Liver (tissue), 9 donors: ENCODE measurements around the gene KIRREL3. TPM values are rescaled to one million over a fixed set of nuclear protein-coding genes. Genes with fewer than 3 reads are reported as not detected.

Experiments used
- DNase-seq: peaks from one replicate; pipeline ENCODE4 v3.0.0-alpha.2; 2017; ENCODE audit warnings: low spot score
- H3K27ac ChIP-seq, 2 donors: one replicate each; pipeline ENCODE4 v1.7.0; 2013; ENCODE audit warnings: inconsistent platforms in 2 of 2, low read length in 2 of 2, control low read depth in 1 of 2, low read depth in 1 of 2, mild to moderate bottlenecking in 1 of 2
- H3K27me3 ChIP-seq, 4 donors: one replicate each; pipeline versions ENCODE4 v1.6.1 to v1.7.0; 2013; ENCODE audit warnings: low read length in 3 of 4, inconsistent platforms in 1 of 4, mild to moderate bottlenecking in 1 of 4, moderate library complexity in 1 of 4; ENCODE audit not compliant: control insufficient read depth in 4 of 4, insufficient read depth in 4 of 4
- H3K36me3 ChIP-seq, 4 donors: one replicate each; pipeline versions ENCODE4 v1.6.1 to v1.7.0; 2013; ENCODE audit warnings: low read length in 3 of 4, mild to moderate bottlenecking in 3 of 4, low read depth in 1 of 4, moderate library complexity in 1 of 4; ENCODE audit not compliant: control insufficient read depth in 4 of 4, insufficient read depth in 3 of 4
- H3K4me1 ChIP-seq, 4 donors: one replicate each; pipeline versions ENCODE4 v1.6.1 to v1.7.0; 2013; ENCODE audit warnings: low read length in 3 of 4, mild to moderate bottlenecking in 3 of 4, moderate library complexity in 1 of 4; ENCODE audit not compliant: control insufficient read depth in 4 of 4, insufficient read depth in 4 of 4
- H3K4me3 ChIP-seq, 3 donors: one replicate each; pipeline versions ENCODE4 v1.6.1 to v1.7.0; 2013; ENCODE audit warnings: low read length in 3 of 3, control low read depth in 1 of 3, low read depth in 1 of 3, mild to moderate bottlenecking in 1 of 3
- H3K9ac ChIP-seq, 2 donors: one replicate each; pipeline ENCODE4 v1.7.0; 2013; ENCODE audit warnings: low read length in 2 of 2, mild to moderate bottlenecking in 2 of 2, moderate library complexity in 2 of 2, control low read depth in 1 of 2, low read depth in 1 of 2
- H3K9me3 ChIP-seq, 4 donors: one replicate each; pipeline versions ENCODE4 v1.6.1 to v1.7.0; 2013; ENCODE audit warnings: low read length in 3 of 4; ENCODE audit not compliant: control insufficient read depth in 4 of 4
- EGR1 ChIP-seq, 2 donors: IDR thresholded peaks; 2 replicates each; pipeline ENCODE4 v1.6.1; 2016 to 2018; ENCODE audit warnings: antibody characterized with exemption in 2 of 2, low read depth in 2 of 2
- FOXA1 ChIP-seq: IDR thresholded peaks from 2 replicates; pipeline ENCODE4 v1.6.1; 2016; ENCODE audit warnings: antibody characterized with exemption
- FOXA2 ChIP-seq: IDR thresholded peaks from 2 replicates; pipeline ENCODE4 v1.6.1; 2016; ENCODE audit warnings: antibody characterized with exemption
- HNF4G ChIP-seq: IDR thresholded peaks from 2 replicates; pipeline ENCODE4 v1.6.1; 2016; ENCODE audit warnings: antibody characterized with exemption
- NR2F2 ChIP-seq: IDR thresholded peaks from 2 replicates; pipeline ENCODE4 v1.6.1; 2016; ENCODE audit warnings: antibody characterized with exemption
- RAD21 ChIP-seq, 2 donors: IDR thresholded peaks; 2 replicates each; pipeline ENCODE4 v1.6.1; 2016; ENCODE audit warnings: antibody characterized with exemption in 2 of 2, mild to moderate bottlenecking in 2 of 2
- RXRA ChIP-seq, 2 donors: IDR thresholded peaks; 2 replicates each; pipeline ENCODE4 v1.6.1; 2017 to 2018; ENCODE audit warnings: antibody characterized with exemption in 2 of 2, mild to moderate bottlenecking in 1 of 2
- SP1 ChIP-seq: IDR thresholded peaks from 2 replicates; pipeline ENCODE4 v1.6.1; 2018; ENCODE audit warnings: antibody characterized with exemption, mild to moderate bottlenecking
- YY1 ChIP-seq: IDR thresholded peaks from 2 replicates; pipeline ENCODE4 v1.6.1; 2016; ENCODE audit warnings: antibody characterized with exemption, mild to moderate bottlenecking
- WGBS: extraction: QIAGEN DNeasy Blood & Tissue Kit; methylation state at CpG from one replicate; pipeline ENCODE4 v1.1.7; 2013; 5-methylcytosine and 5-hydroxymethylcytosine counted together
- polyA plus RNA-seq, 2 donors: library from polyadenylated mRNA; stranded (reverse) in 1 of 2; unstranded in 1 of 2; fragments of 200-250 nt in 1 of 2; fragments of >200 nt in 1 of 2; fragmentation: Nextera tagmentation in 1 of 2; extraction: Ambion mirVana in 1 of 2; gene quantifications; one replicate each; pipeline versions ENCODE4 v1.2.1 to v1.2.3, GENCODE V29; 2013 to 2015
- total RNA-seq, 2 donors: library from RNA; depleted of rRNA; stranded (reverse); fragments of >200 nt; gene quantifications; one replicate each; pipeline ENCODE4 v1.2.3, GENCODE V29; 2014
- TF ChIP-seq, protein P1 (sequence below): IDR thresholded peaks from 2 replicates; pipeline ENCODE4 v1.6.1; 2016; ENCODE audit warnings: antibody characterized with exemption
- TF ChIP-seq, protein P2 (sequence below): IDR thresholded peaks from 2 replicates; pipeline ENCODE4 v1.6.1; 2016; ENCODE audit warnings: antibody characterized with exemption, mild to moderate bottlenecking
- TF ChIP-seq, protein P3 (sequence below): IDR thresholded peaks from 2 replicates; pipeline ENCODE4 v1.6.1; 2016; ENCODE audit warnings: antibody characterized with exemption
- TF ChIP-seq, protein P4 (sequence below): IDR thresholded peaks from 2 replicates; pipeline ENCODE4 v1.6.1; 2016; ENCODE audit warnings: antibody characterized with exemption
- donor health status: healthy.
- donor health status: healthy.
- donor health status: healthy.
- donor health status: healthy.
- donor health status: healthy.

Gene KIRREL3
- total and polyA plus RNA-seq, 4 donors = 0.03 to 0.29 (median 0.08) TPM; not detected in 1

DNA sequence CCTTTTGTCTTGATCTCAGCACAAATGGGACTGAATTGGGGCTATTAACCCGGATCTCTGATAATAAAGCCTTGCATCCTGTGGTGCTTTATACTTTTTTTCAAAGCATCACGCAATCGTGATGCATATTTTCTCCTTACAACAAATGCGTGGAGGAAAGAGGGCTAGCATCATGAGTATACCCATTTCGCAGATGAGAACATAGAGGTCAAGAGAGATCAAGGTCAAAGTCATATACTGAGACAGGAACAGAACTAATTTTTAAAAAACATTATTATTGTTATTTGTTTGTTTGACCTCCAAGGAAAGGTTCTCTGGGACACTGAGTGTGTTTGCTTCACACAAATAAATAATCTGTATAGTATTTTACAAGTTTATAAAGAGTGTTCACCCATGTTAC, 453.9 kb downstream of the KIRREL3 start:
- no peaks in the 10 kb centered on the region for H3K9me3 ChIP-seq
- TF ChIP-seq RXRA (IDR thresholded peaks at IDR 0.05) (no peak), EGR1 (IDR thresholded peaks at IDR 0.05; ENCODE audit: low read depth in 2 of 2) (no peak)
- TF ChIP-seq, protein P1, sequence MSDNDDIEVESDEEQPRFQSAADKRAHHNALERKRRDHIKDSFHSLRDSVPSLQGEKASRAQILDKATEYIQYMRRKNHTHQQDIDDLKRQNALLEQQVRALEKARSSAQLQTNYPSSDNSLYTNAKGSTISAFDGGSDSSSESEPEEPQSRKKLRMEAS = no peak
- TF ChIP-seq, protein P2, sequence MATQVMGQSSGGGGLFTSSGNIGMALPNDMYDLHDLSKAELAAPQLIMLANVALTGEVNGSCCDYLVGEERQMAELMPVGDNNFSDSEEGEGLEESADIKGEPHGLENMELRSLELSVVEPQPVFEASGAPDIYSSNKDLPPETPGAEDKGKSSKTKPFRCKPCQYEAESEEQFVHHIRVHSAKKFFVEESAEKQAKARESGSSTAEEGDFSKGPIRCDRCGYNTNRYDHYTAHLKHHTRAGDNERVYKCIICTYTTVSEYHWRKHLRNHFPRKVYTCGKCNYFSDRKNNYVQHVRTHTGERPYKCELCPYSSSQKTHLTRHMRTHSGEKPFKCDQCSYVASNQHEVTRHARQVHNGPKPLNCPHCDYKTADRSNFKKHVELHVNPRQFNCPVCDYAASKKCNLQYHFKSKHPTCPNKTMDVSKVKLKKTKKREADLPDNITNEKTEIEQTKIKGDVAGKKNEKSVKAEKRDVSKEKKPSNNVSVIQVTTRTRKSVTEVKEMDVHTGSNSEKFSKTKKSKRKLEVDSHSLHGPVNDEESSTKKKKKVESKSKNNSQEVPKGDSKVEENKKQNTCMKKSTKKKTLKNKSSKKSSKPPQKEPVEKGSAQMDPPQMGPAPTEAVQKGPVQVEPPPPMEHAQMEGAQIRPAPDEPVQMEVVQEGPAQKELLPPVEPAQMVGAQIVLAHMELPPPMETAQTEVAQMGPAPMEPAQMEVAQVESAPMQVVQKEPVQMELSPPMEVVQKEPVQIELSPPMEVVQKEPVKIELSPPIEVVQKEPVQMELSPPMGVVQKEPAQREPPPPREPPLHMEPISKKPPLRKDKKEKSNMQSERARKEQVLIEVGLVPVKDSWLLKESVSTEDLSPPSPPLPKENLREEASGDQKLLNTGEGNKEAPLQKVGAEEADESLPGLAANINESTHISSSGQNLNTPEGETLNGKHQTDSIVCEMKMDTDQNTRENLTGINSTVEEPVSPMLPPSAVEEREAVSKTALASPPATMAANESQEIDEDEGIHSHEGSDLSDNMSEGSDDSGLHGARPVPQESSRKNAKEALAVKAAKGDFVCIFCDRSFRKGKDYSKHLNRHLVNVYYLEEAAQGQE = no peak
- no peak overlapping the region for H3K4me3 ChIP-seq
- no peak overlapping the region for H3K9ac ChIP-seq
- H3K36me3 ChIP-seq = no peaks in the 10 kb centered on the region
- DNase-seq = no peak
- WGBS = 69% methylated on average over 5 of the region's 5 CpGs
- H3K27me3 ChIP-seq = peaks cover 0 to 3% (median 0%) of the 10 kb centered on the region in 4 donors
- H3K4me1 ChIP-seq = peaks cover 0 to 2% (median under 1%) of the 10 kb centered on the region in 4 donors
- no peak overlapping the region for H3K27ac ChIP-seq

DNA sequence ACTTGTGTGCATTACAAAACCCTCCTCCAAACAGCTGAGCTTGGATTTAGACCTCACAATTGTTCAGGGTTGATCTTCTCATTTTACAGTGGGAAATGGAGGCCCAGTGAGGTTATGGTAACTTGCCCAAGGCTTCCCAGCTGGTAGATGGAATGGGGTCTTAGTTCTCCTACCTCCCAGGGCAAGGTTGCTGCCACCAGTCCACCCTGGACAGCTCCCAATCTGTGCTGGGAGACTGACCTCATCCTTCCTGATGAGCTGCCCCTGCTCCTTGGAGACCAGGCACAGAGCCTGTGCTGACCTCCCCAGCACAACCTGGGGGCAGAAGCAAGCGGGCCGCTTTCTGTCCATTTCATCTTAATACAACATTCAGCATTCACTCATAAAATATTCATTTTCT, 454.4 kb downstream of the KIRREL3 start:
- no peak overlapping the region for H3K9ac ChIP-seq
- no peaks in the 10 kb centered on the region for H3K9me3 ChIP-seq
- peaks cover 0 to 2% (median under 1%) of the 10 kb centered on the region in 4 donors for H3K4me1 ChIP-seq
- peaks cover 0 to 3% (median 0%) of the 10 kb centered on the region in 4 donors for H3K27me3 ChIP-seq
- 82% methylated on average over 2 of the region's 2 CpGs for WGBS
- H3K36me3 ChIP-seq = no peaks in the 10 kb centered on the region
- DNase-seq = no peak
- no peak overlapping the region for H3K27ac ChIP-seq
- no peak overlapping the region for H3K4me3 ChIP-seq
- TF ChIP-seq YY1 (no peak), FOXA1 (no peak), HNF4G (no peak), FOXA2 (no peak), RAD21 (IDR thresholded peaks at IDR 0.05) (no peak), EGR1 (IDR thresholded peaks at IDR 0.05; ENCODE audit: low read depth in 2 of 2) (no peak), NR2F2 (no peak), SP1 (no peak)
- TF ChIP-seq, protein P3, sequence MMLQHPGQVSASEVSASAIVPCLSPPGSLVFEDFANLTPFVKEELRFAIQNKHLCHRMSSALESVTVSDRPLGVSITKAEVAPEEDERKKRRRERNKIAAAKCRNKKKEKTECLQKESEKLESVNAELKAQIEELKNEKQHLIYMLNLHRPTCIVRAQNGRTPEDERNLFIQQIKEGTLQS = no peak
- TF ChIP-seq, protein P2 = no peak
- TF ChIP-seq, protein P1 = no peak
- TF ChIP-seq, protein P4, sequence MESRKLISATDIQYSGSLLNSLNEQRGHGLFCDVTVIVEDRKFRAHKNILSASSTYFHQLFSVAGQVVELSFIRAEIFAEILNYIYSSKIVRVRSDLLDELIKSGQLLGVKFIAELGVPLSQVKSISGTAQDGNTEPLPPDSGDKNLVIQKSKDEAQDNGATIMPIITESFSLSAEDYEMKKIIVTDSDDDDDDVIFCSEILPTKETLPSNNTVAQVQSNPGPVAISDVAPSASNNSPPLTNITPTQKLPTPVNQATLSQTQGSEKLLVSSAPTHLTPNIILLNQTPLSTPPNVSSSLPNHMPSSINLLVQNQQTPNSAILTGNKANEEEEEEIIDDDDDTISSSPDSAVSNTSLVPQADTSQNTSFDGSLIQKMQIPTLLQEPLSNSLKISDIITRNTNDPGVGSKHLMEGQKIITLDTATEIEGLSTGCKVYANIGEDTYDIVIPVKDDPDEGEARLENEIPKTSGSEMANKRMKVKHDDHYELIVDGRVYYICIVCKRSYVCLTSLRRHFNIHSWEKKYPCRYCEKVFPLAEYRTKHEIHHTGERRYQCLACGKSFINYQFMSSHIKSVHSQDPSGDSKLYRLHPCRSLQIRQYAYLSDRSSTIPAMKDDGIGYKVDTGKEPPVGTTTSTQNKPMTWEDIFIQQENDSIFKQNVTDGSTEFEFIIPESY = no peak
